Right lobe of liver (tissue), 6 donors: Measurements from ENCODE around the gene ERC2. TPM values are rescaled to one million over a fixed set of nuclear protein-coding genes. Genes with fewer than 3 reads are reported as not detected.

Experiments used
- ATAC-seq, 4 donors: fragments of 200-7000 bp; cut with Tn5 transposase; one replicate each; pipeline ENCODE4 v1.9.1; 2020; ENCODE audit warnings: mild to moderate bottlenecking in 4 of 4, moderate library complexity in 4 of 4
- DNase-seq, 3 donors: peaks; one replicate each; pipeline ENCODE4 v3.0.0-alpha.2; 2020
- H3K27ac ChIP-seq, 3 donors: fragments of 200-600 bp; one replicate each; pipeline ENCODE4 v1.8.0; 2022
- H3K27me3 ChIP-seq, 2 donors: fragments of 200-600 bp; one replicate each; pipeline ENCODE4 v1.8.0; 2022
- H3K36me3 ChIP-seq, 4 donors: fragments of 200-600 bp; sonication (generic) in 1 of 4; one replicate each; pipeline versions ENCODE4 v1.5.1 to v1.8.0; 2017 to 2022; ENCODE audit warnings: control low read depth in 1 of 4
- H3K4me1 ChIP-seq, 4 donors: fragments of 200-600 bp; sonication (generic) in 1 of 4; one replicate each; pipeline versions ENCODE4 v1.5.1 to v1.8.0; 2017 to 2022; ENCODE audit warnings: control low read depth in 1 of 4
- H3K4me3 ChIP-seq, 3 donors: fragments of 200-600 bp; one replicate each; pipeline ENCODE4 v1.8.0; 2022
- H3K9me3 ChIP-seq, 4 donors: fragments of 200-600 bp; sonication (generic) in 1 of 4; one replicate each; pipeline versions ENCODE4 v1.5.1 to v1.8.0; 2017 to 2022; ENCODE audit warnings: control low read depth in 1 of 4
- POLR2A ChIP-seq: fragments of 450-650 bp; IDR thresholded peaks from one replicate; pipeline ENCODE4 v1.6.1; 2017; ENCODE audit warnings: antibody characterized with exemption, mild to moderate bottlenecking
- WGBS: methylation state at CpG from one replicate; pipeline ENCODE4 v1.1.6; 2018; ENCODE audit warnings: low coverage, low lambda C conversion rate; ENCODE audit not compliant: insufficient coverage; ENCODE audit errors: missing lambda C conversion rate; 5-methylcytosine and 5-hydroxymethylcytosine counted together
- intact Hi-C, 2 donors: fragments of 100-400 bp; cut with DNase I; formaldehyde crosslinking; loops; one replicate each; pipeline versions ENCODE4 v1.11.2 to v1.14.1; 2022
- total RNA-seq, 6 experiments: library from RNA; depleted of rRNA in 2 of 6; stranded (reverse); fragments of >200 nt in 2 of 6; fragmentation: NEBNext Ultra II Directional in 3 of 6; extraction: Animal tissue kit (Norgen Biotek cat#: 25700) in 3 of 6; gene quantifications; one replicate each; pipeline versions ENCODE4 v1.1.0 to v1.2.4, GENCODE V29; 2016 to 2023
- TF ChIP-seq, protein P1 (sequence below), 4 donors: fragments of 200-600 bp in 3 of 4; fragments of 450-650 bp in 1 of 4; IDR thresholded peaks; one replicate each; pipeline versions ENCODE4 v1.5.1 to v1.8.0; 2016 to 2022; ENCODE audit warnings: antibody characterized with exemption in 4 of 4, mild to moderate bottlenecking in 2 of 4
- donor health status: DM: no; HTN: yes; CAD: no.
- donor health status: DM: no; HTN: no; CAD: no.
- donor health status: DM: no; HTN: no; CAD: no.
- donor health status: DM: no; HTN: yes; CAD: no.
- donor health status: DM: no; HTN: yes; CAD: no.

The ERC2 gene
- total RNA-seq, 6 experiments from 2014 or later: not detected

DNA sequence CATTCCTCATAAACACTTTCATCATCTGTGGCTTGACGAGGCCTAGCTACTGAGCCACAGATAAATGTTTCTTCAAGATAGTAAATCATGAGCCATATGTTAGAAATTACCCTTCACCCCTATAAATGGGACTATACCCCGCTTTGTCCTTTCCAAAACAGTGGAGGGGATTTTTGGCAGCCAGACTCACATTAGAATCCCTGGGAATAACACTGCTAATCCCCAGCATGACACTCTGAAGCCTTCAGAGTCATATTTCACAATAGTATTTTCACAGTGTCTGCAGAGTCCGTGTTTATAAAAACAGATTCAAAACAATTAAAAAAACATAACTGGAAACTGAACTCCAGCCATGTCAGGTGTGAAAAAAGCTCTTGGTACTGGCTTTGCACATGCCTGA, 271.6 kb downstream of the ERC2 start:
- no peaks in the 10 kb centered on the region for H3K9me3 ChIP-seq
- H3K36me3 ChIP-seq: no peaks in the 10 kb centered on the region
- no peak for DNase-seq
- no peak overlapping the region for H3K27ac ChIP-seq
- WGBS: 55% methylated on average over 3 of the region's 3 CpGs
- ATAC-seq: peak in 1 of 4 donors; percentile 31
- peaks cover 0 to 13% (median 0%) of the 10 kb centered on the region in 4 donors for H3K4me1 ChIP-seq
- no peak overlapping the region for H3K4me3 ChIP-seq
- intact Hi-C loops: no loop called here
- TF ChIP-seq, protein P1, sequence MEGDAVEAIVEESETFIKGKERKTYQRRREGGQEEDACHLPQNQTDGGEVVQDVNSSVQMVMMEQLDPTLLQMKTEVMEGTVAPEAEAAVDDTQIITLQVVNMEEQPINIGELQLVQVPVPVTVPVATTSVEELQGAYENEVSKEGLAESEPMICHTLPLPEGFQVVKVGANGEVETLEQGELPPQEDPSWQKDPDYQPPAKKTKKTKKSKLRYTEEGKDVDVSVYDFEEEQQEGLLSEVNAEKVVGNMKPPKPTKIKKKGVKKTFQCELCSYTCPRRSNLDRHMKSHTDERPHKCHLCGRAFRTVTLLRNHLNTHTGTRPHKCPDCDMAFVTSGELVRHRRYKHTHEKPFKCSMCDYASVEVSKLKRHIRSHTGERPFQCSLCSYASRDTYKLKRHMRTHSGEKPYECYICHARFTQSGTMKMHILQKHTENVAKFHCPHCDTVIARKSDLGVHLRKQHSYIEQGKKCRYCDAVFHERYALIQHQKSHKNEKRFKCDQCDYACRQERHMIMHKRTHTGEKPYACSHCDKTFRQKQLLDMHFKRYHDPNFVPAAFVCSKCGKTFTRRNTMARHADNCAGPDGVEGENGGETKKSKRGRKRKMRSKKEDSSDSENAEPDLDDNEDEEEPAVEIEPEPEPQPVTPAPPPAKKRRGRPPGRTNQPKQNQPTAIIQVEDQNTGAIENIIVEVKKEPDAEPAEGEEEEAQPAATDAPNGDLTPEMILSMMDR (IDR thresholded peaks at IDR 0.05): no peak
- no peak for TF ChIP-seq POLR2A
- H3K27me3 ChIP-seq: no peaks in the 10 kb centered on the region

DNA sequence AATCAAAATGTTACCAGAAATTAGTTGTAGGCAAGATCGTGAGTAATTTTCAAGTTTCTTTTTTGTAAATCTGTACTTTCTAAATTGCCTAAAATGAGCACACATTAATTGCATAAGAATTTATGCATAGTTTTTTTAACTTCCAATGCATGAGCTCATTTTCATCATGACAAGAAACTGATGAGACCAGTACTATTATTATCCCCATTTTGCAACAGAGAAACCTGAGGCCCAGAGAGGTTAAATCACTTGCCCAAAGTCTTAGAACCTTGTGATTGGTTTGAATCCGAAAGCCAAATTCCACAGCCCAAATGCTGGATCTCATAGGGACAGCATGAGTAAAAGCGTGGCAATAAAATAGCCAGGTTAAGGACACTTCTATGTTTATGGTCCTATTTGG, 274.7 kb downstream of the ERC2 start:
- Histone ChIP-seq H3K27ac (no peak overlapping the region), H3K4me1 (peaks cover 0 to 13% (median 0%) of the 10 kb centered on the region in 4 donors), H3K27me3 (no peaks in the 10 kb centered on the region), H3K4me3 (no peak overlapping the region), H3K9me3 (no peaks in the 10 kb centered on the region), H3K36me3 (no peaks in the 10 kb centered on the region)
- intact Hi-C loops: no loop called here
- no peak for TF ChIP-seq POLR2A
- TF ChIP-seq, protein P1 (IDR thresholded peaks at IDR 0.05): no peak
- ATAC-seq (no peak), DNase-seq (no peak)
- WGBS: 68% methylated on average over 3 of the region's 3 CpGs

DNA sequence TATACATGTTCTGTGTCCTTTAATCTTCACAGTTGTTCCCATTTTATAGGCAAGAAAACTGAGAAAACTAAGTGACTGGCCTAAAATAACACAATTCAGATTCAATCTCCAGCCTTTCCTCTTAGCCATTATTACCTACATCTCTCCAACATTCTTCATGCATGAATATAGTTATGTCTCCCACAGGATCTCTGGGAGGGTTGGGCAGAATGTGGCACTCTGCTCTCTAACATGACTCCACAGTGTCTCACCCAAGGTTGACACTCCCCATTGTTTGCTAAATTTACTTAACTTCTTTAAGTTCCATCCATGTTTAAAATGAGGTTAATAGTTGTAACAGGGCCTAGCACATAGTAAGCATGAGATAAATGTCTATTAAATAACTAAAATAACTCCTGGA, 276.3 kb downstream of the ERC2 start:
- Histone ChIP-seq H3K4me1 (peaks cover 0 to under 1% (median 0%) of the 10 kb centered on the region in 4 donors), H3K4me3 (no peak overlapping the region), H3K36me3 (no peaks in the 10 kb centered on the region), H3K27ac (no peak overlapping the region), H3K9me3 (no peaks in the 10 kb centered on the region), H3K27me3 (no peaks in the 10 kb centered on the region)
- no peak for TF ChIP-seq POLR2A
- TF ChIP-seq, protein P1 (IDR thresholded peaks at IDR 0.05): no peak
- DNase-seq: no peak
- intact Hi-C loops: no loop called here
- no peak for ATAC-seq

DNA sequence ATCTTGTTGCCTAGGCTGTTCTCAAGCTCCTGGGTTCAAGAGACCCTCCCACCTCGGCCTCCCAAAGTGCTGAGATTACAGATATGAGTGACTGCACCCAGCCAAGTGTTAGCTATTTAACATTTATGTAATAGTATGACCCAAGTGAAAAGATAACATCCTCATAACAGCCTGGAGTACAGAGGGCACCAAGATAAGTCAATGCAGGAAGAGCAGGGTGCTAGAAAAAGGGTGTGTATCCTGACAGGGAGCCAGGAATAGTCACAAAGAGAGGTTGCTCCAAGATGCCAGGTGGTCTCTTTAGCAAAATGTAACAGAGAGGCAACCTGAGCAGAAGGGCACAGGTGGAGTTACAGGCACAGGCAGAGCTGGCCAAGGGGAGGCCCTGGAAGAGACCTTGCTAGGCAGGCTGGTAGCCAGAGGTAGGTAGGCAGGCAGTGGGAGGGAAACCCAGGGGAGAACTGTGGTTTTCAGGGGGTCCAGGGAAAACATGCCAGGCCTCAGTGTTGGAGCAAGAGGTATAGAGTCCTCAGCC, 277.4 kb downstream of the ERC2 start:
- H3K4me3 ChIP-seq: no peak overlapping the region
- intact Hi-C loops: no loop called here
- no peaks in the 10 kb centered on the region for H3K27me3 ChIP-seq
- H3K36me3 ChIP-seq: no peaks in the 10 kb centered on the region
- no peak overlapping the region for H3K27ac ChIP-seq
- no peaks in the 10 kb centered on the region for H3K9me3 ChIP-seq
- no peak for DNase-seq
- TF ChIP-seq, protein P1 (IDR thresholded peaks at IDR 0.05): no peak
- no peak for TF ChIP-seq POLR2A
- 36% methylated on average over 1 of the region's 1 CpG for WGBS
- no peak for ATAC-seq
- H3K4me1 ChIP-seq: no peaks in the 10 kb centered on the region

DNA sequence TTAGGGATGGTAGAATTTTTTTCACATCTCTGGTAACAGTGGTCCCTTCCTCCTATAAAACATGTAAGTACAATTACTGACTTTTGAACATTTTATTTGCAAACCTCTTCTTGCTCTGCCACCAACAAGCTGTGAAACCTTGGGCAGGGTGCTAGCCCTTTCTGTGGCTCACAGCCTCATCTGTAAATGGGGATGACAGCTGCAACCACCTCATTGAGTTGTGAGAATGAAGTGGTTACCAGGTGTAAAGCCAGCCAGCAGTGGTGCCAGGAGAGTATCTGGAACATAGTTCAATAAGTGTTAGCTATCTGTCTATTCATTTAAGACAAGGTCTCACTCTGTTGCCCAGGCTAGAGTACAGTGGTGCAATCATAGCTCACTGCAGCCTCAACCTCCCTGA, 278.1 kb downstream of the ERC2 start:
- no peaks in the 10 kb centered on the region for H3K36me3 ChIP-seq
- intact Hi-C loops: no loop called here
- ATAC-seq: no peak
- no peak for DNase-seq
- no peaks in the 10 kb centered on the region for H3K9me3 ChIP-seq
- no peaks in the 10 kb centered on the region for H3K27me3 ChIP-seq
- no peak overlapping the region for H3K4me3 ChIP-seq
- H3K4me1 ChIP-seq: no peaks in the 10 kb centered on the region
- H3K27ac ChIP-seq: no peak overlapping the region
- TF ChIP-seq, protein P1 (IDR thresholded peaks at IDR 0.05): no peak
- TF ChIP-seq POLR2A: no peak
